ENCODE results near the gene DTNB.

The DTNB gene

GRCh38 chr2:25362049-25362433 lies 311.3 kb downstream of the DTNB start:
- peak; percentile 91 for DNase-seq

GRCh38 chr2:25361261-25362048 lies 311.9 kb downstream of the DTNB start:
- DNase-seq, result no peak

- no peak for DNase-seq
Observed at GRCh38 chr2:25358836-25359235, 314.5 kb downstream of the DTNB start.

GRCh38 chr2:25358249-25358815 lies 315.0 kb downstream of the DTNB start:
- no peak for DNase-seq

- no peak for DNase-seq
Observed at GRCh38 chr2:25356088-25356487, 317.3 kb downstream of the DTNB start.

- DNase-seq, result no peak
Observed at GRCh38 chr2:25355270-25355669, 318.1 kb downstream of the DTNB start.

- no peak for DNase-seq
Observed at GRCh38 chr2:25354116-25354515, 319.3 kb downstream of the DTNB start.

- no peak for DNase-seq
Observed at GRCh38 chr2:25349397-25349796, 324.0 kb downstream of the DTNB start.

GRCh38 chr2:25347846-25348245 lies 325.5 kb downstream of the DTNB start:
- no peak for DNase-seq

- no peak for DNase-seq
Observed at GRCh38 chr2:25347205-25347815, 326.1 kb downstream of the DTNB start.

- no peak for DNase-seq
Observed at GRCh38 chr2:25343187-25343825, 330.1 kb downstream of the DTNB start.

GRCh38 chr2:25342372-25343186 lies 330.8 kb downstream of the DTNB start:
- peak; percentile 69 for DNase-seq

GRCh38 chr2:25341753-25342371 lies 331.5 kb downstream of the DTNB start, which contains the start of gene DNMT3A:
Gene DNMT3A, minus strand, starts transcription at chr2:25341925. Its CDS starts 27,941 bp downstream, at chr2:25313984.
- peak; percentile 69 for DNase-seq

- no peak for DNase-seq
Observed at GRCh38 chr2:25341011-25341727, 332.2 kb downstream of the DTNB start.

GRCh38 chr2:25340181-25340921 lies 333.0 kb downstream of the DTNB start:
- DNase-seq, result peak; percentile 18

- DNase-seq, result peak; percentile 40
Observed at GRCh38 chr2:25339791-25340180, 333.6 kb downstream of the DTNB start.

GRCh38 chr2:25339211-25339674 lies 334.1 kb downstream of the DTNB start:
- DNase-seq, result no peak

GRCh38 chr2:25338401-25338800 lies 335.0 kb downstream of the DTNB start:
- DNase-seq, result no peak

- DNase-seq, result no peak
Observed at GRCh38 chr2:25337891-25338290, 335.5 kb downstream of the DTNB start.

GRCh38 chr2:25337276-25337675 lies 336.1 kb downstream of the DTNB start:
- no peak for DNase-seq

- no peak for DNase-seq
Observed at GRCh38 chr2:25336383-25336841, 337.0 kb downstream of the DTNB start.
